Bone marrow (tissue), 2 donors: ENCODE measurements around the gene SPSB4.

ENCODE experiments used
- DNase-seq, 2 donors: peaks; one replicate each; lab custom pipeline; 2025; lab: John Stamatoyannopoulos, UW

Gene SPSB4

GRCh38 chr3:141152130-141152529 is 101.0 kb downstream of the SPSB4 start:
- no peak for DNase-seq

- DNase-seq = no peak
Observed at GRCh38 chr3:141152801-141153678, 101.9 kb downstream of the SPSB4 start.

- no peak for DNase-seq
Observed at GRCh38 chr3:141153679-141153966, 102.5 kb downstream of the SPSB4 start.

GRCh38 chr3:141164852-141165251 is 113.7 kb downstream of the SPSB4 start:
- DNase-seq = no peak

- no peak for DNase-seq
Observed at GRCh38 chr3:141167681-141168080, 116.5 kb downstream of the SPSB4 start.

- no peak for DNase-seq
Observed at GRCh38 chr3:141170678-141171295, 119.6 kb downstream of the SPSB4 start.

- no peak for DNase-seq
Observed at GRCh38 chr3:141174674-141175073, 123.5 kb downstream of the SPSB4 start.

- no peak for DNase-seq
Observed at GRCh38 chr3:141176775-141177174, 125.6 kb downstream of the SPSB4 start.

GRCh38 chr3:141178026-141178425 is 126.9 kb downstream of the SPSB4 start:
- DNase-seq = no peak

GRCh38 chr3:141178551-141178950 is 127.4 kb downstream of the SPSB4 start:
- no peak for DNase-seq

GRCh38 chr3:141179983-141180382 is 128.8 kb downstream of the SPSB4 start:
- DNase-seq = no peak

- no peak for DNase-seq
Observed at GRCh38 chr3:141181196-141181595, 130.0 kb downstream of the SPSB4 start.

GRCh38 chr3:141181819-141182218 is 130.7 kb downstream of the SPSB4 start:
- no peak for DNase-seq

- DNase-seq = no peak
Observed at GRCh38 chr3:141183606-141184005, 132.5 kb downstream of the SPSB4 start.

GRCh38 chr3:141184430-141184829 is 133.3 kb downstream of the SPSB4 start:
- no peak for DNase-seq

- DNase-seq = no peak
Observed at GRCh38 chr3:141191097-141191749, 140.1 kb downstream of the SPSB4 start.

- peak; percentile 83 to 91 for DNase-seq
Observed at GRCh38 chr3:141192345-141192744, 141.2 kb downstream of the SPSB4 start.

GRCh38 chr3:141193066-141193830 is 142.1 kb downstream of the SPSB4 start:
- no peak for DNase-seq
